ENCODE results near the gene STOML2. TPM values are rescaled to one million over a fixed set of nuclear protein-coding genes. Genes with fewer than 3 reads are reported as not detected.

Gene STOML2
- total and polyA plus RNA-seq, 2 donors (not counting 1 experiment from before 2014, with no cell fraction given), result 58.9 to 64.6 TPM

GRCh38 chr9:35074791-35075190, 28.1 kb downstream of the STOML2 start:
- Histone ChIP-seq H3K4me3 (ENCODE audit: control extremely low read depth in 1 of 5, extremely low read depth in 1 of 5, insufficient read depth in 1 of 5, low read depth in 2 of 5, low read length in 4 of 5) (no peak overlapping the region), H3K27me3 (replicated peaks in 1 of 4; ENCODE audit: control extremely low read depth in 1 of 4, control insufficient read depth in 3 of 4, insufficient read depth in 4 of 4, low read length in 3 of 4) (no peaks in the 10 kb centered on the region), H3K79me2 (ENCODE audit: control insufficient read depth, insufficient read depth, low read length) (peaks cover 61% of the 10 kb centered on the region), H3K9ac (ENCODE audit: low read length) (no peak overlapping the region), H4K20me1 (ENCODE audit: control insufficient read depth, insufficient read depth, low read length, poor library complexity, severe bottlenecking) (peaks cover 26% of the 10 kb centered on the region), H3K4me2 (replicated peaks; ENCODE audit: low read depth, low read length, poor library complexity, severe bottlenecking) (no peak overlapping the region), H3K27ac (ENCODE audit: low read length in 2 of 2) (no peak overlapping the region), H2AFZ (ENCODE audit: insufficient read depth, low read depth, low read length, poor library complexity, severe bottlenecking) (no peak overlapping the region), H3K4me1 (ENCODE audit: control insufficient read depth in 2 of 2, insufficient read depth in 2 of 2, low read length in 2 of 2) (peaks cover 25 to 34% of the 10 kb centered on the region in 2 donors), H3K9me3 (ENCODE audit: control extremely low read depth in 1 of 3, control insufficient read depth in 2 of 3, insufficient read depth in 1 of 3, low read length in 2 of 3) (no peaks in the 10 kb centered on the region), H3K36me3 (replicated peaks in 1 of 2; ENCODE audit: control extremely low read depth in 1 of 2, control insufficient read depth in 1 of 2, extremely low read depth in 1 of 2, insufficient read depth in 2 of 2, low read length in 1 of 2) (peaks cover 1 to 24% of the 10 kb centered on the region in 2 experiments)
- TF ChIP-seq CTCF (IDR thresholded peaks at IDR 0.05) (no peak), EZH2 (IDR thresholded peaks at IDR 0.05; ENCODE audit: borderline replicate concordance, insufficient read depth, low read depth, low read length, poor library complexity, severe bottlenecking) (no peak)
- no peaks in the 10 kb centered on the region for H3K27me3 Mint-ChIP-seq
- no peak overlapping the region for H3K4me3 Mint-ChIP-seq
- H3K4me1 Mint-ChIP-seq, result peaks cover 37% of the 10 kb centered on the region
- DNase-seq (no peak), ATAC-seq (ENCODE audit: low read depth) (no peak)
- no peak overlapping the region for H3K27ac Mint-ChIP-seq
- ChIA-PET POLR2A (no interaction called here), CTCF (no interaction called here)
- 100% methylated on average over 8 of the region's 8 CpGs for WGBS (ENCODE audit: insufficient coverage)
- intact Hi-C loops (cut with micrococcal nuclease), result loop anchor here (10.0 kb wide), 1 partner anchor 660 kb away; the partner anchor contains the start of genes CREB3 and TLN1
- H3K9me3 Mint-ChIP-seq (ENCODE audit: insufficient read depth), result no peaks in the 10 kb centered on the region

GRCh38 chr9:35074141-35074540, 28.8 kb downstream of the STOML2 start:
- Histone ChIP-seq H3K9ac (ENCODE audit: low read length) (no peak overlapping the region), H4K20me1 (ENCODE audit: control insufficient read depth, insufficient read depth, low read length, poor library complexity, severe bottlenecking) (peaks cover 33% of the 10 kb centered on the region), H3K36me3 (replicated peaks in 1 of 2; ENCODE audit: control extremely low read depth in 1 of 2, control insufficient read depth in 1 of 2, extremely low read depth in 1 of 2, insufficient read depth in 2 of 2, low read length in 1 of 2) (peaks cover 1 to 25% of the 10 kb centered on the region in 2 experiments), H2AFZ (ENCODE audit: insufficient read depth, low read depth, low read length, poor library complexity, severe bottlenecking) (no peak overlapping the region), H3K27me3 (replicated peaks in 1 of 4; ENCODE audit: control extremely low read depth in 1 of 4, control insufficient read depth in 3 of 4, insufficient read depth in 4 of 4, low read length in 3 of 4) (no peaks in the 10 kb centered on the region), H3K27ac (ENCODE audit: low read length in 2 of 2) (no peak overlapping the region), H3K4me3 (ENCODE audit: control extremely low read depth in 1 of 5, extremely low read depth in 1 of 5, insufficient read depth in 1 of 5, low read depth in 2 of 5, low read length in 4 of 5) (no peak overlapping the region), H3K9me3 (ENCODE audit: control extremely low read depth in 1 of 3, control insufficient read depth in 2 of 3, insufficient read depth in 1 of 3, low read length in 2 of 3) (no peaks in the 10 kb centered on the region), H3K79me2 (ENCODE audit: control insufficient read depth, insufficient read depth, low read length) (peaks cover 67% of the 10 kb centered on the region), H3K4me2 (replicated peaks; ENCODE audit: low read depth, low read length, poor library complexity, severe bottlenecking) (no peak overlapping the region), H3K4me1 (ENCODE audit: control insufficient read depth in 2 of 2, insufficient read depth in 2 of 2, low read length in 2 of 2) (peaks cover 29 to 37% of the 10 kb centered on the region in 2 donors)
- CTCF ChIA-PET, result interaction anchor here (0.7 kb wide), 1 partner anchor 24 kb away, joined by 4 read pairs; no protein-coding TSS in a partner anchor
- intact Hi-C loops (cut with micrococcal nuclease), result loop anchor here (10.0 kb wide), 1 partner anchor 661 kb away; the partner anchor contains the start of genes CREB3 and TLN1
- 100% methylated on average over 2 of the region's 6 CpGs for WGBS (ENCODE audit: insufficient coverage)
- Mint-ChIP-seq H3K4me3 (no peak overlapping the region), H3K27me3 (no peaks in the 10 kb centered on the region), H3K27ac (no peak overlapping the region), H3K9me3 (ENCODE audit: insufficient read depth) (no peaks in the 10 kb centered on the region), H3K4me1 (peaks cover 38% of the 10 kb centered on the region)
- POLR2A ChIA-PET, result no interaction called here
- no peak for ATAC-seq (ENCODE audit: low read depth)
- no peak for DNase-seq
- TF ChIP-seq CTCF (IDR thresholded peaks at IDR 0.05), result no peak
- TF ChIP-seq EZH2 (IDR thresholded peaks at IDR 0.05; ENCODE audit: borderline replicate concordance, insufficient read depth, low read depth, low read length, poor library complexity, severe bottlenecking), result no peak
